ENCODE measurements around the gene ZC3H4. TPM values are rescaled to one million over a fixed set of nuclear protein-coding genes. Genes with fewer than 3 reads are reported as not detected.

Gene ZC3H4
- 10 to 100 TPM; 26.2 to 34.7 (median 30.2) TPM for total RNA-seq

DNA sequence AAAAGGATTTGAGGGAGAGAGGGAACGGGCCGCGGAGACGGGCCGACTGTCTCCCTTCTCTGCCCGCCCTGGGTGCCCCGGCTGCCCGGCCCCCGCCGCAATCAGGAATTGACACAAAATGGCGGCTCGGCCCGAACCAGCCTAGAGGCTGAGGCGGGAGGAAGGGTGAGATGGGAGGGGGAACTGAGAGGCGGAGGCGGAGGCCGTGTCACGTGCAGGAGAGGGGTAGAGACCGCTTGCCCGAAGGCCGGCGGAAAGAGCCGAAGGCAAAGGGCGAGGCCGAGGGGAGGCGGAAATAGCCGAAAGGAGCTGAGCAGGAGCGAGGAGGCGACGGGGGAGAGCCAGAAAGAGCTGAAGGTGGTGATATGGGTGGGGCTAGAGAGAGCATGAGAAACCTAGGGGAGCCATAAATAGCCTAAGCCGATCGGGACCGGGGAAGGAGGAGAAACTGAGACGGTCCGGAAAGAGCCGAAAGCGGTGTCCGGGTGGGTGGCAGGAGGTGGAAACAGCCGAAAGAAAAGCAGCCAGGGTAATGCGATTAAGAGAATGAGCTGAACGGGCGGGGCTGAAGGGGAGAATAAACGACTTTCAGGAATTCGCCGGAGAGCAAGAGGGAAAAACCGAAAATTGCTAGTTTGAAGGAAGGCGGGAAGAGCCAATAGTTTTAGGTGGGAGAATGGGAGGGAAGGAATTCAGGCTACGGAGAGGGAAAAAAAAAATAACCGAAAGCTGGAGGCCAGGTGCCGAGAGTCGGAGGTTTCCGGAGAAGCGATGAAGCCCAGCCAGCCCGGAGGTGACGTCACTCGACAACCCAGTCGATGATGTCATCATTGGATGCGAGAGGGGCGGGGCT, at the start of gene ZC3H4:
TSS of gene ZC3H4 (minus strand) at position 780 of the 853 bp plus-strand sequence. CDS start 1,192 bp downstream, outside the sequence.
- H3K27ac ChIP-seq (replicated peaks in 1 of 4): peak within 1 kb of the TSS; percentile 100
- no peaks in the 10 kb centered on the region for H3K36me3 ChIP-seq
- peak; percentile 100 for DNase-seq (ENCODE audit: extremely low spot score)
- H3K4me3 ChIP-seq: peak within 1 kb of the TSS; percentile 94 to 98 (median 96)
- H3K9me3 ChIP-seq: no peaks in the 10 kb centered on the region
- peaks cover 15 to 37% (median 32%) of the 10 kb centered on the region in 4 donors for H3K4me1 ChIP-seq
- WGBS: under 1% methylated on average over 59 of the region's 59 CpGs
- no peaks in the 10 kb centered on the region for H3K27me3 ChIP-seq
- TF ChIP-seq EP300 (IDR thresholded peaks at IDR 0.05): no peak
- peak; percentile 77 for TF ChIP-seq POLR2A (IDR thresholded peaks at IDR 0.05; ENCODE audit: low read depth)
- TF ChIP-seq POLR2AphosphoS5 (IDR thresholded peaks at IDR 0.05): peak; percentile 96 to 97
- intact Hi-C loops (cut with DNase I): no loop called here

DNA sequence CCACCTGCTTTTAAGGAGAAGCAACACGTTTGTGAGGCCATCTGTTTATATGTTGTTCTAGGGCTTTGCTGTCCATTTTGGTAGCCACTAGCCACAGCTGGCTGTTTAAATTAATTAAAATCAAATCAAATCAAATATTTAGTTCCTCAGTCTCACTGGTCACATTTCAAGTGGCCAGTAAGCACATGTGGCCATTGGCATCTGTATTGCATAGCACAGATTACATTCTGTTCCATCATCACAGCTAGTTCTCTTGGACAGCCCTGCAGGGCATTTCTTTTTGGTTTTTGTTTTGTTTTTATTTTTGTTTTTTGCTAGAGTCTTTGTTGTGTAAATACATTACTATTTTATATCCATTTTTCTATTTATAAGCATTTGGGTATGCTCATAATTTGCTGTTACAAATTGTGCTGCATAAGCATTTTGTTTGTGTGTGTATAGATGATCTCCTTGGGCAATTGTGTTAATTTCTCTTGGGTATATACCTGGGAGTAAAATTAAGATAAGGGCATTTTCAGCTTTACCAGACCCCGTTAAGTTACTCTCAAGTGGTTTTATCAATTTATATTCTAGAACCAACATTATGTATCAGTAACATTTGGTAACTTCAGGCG, 48.4 kb upstream of the ZC3H4 start:
- whole genome bisulfite sequencing: 57% methylated on average over 3 of the region's 3 CpGs
- intact Hi-C loops (cut with DNase I): no loop called here
- no peaks in the 10 kb centered on the region for H3K9me3 ChIP-seq
- TF ChIP-seq POLR2A (IDR thresholded peaks at IDR 0.05; ENCODE audit: low read depth) (no peak), POLR2AphosphoS5 (IDR thresholded peaks at IDR 0.05) (no peak), EP300 (IDR thresholded peaks at IDR 0.05) (no peak)
- TF ChIP-seq, protein P1, sequence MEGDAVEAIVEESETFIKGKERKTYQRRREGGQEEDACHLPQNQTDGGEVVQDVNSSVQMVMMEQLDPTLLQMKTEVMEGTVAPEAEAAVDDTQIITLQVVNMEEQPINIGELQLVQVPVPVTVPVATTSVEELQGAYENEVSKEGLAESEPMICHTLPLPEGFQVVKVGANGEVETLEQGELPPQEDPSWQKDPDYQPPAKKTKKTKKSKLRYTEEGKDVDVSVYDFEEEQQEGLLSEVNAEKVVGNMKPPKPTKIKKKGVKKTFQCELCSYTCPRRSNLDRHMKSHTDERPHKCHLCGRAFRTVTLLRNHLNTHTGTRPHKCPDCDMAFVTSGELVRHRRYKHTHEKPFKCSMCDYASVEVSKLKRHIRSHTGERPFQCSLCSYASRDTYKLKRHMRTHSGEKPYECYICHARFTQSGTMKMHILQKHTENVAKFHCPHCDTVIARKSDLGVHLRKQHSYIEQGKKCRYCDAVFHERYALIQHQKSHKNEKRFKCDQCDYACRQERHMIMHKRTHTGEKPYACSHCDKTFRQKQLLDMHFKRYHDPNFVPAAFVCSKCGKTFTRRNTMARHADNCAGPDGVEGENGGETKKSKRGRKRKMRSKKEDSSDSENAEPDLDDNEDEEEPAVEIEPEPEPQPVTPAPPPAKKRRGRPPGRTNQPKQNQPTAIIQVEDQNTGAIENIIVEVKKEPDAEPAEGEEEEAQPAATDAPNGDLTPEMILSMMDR (IDR thresholded peaks at IDR 0.05): no peak
- no peak for DNase-seq (ENCODE audit: extremely low spot score)
- H3K4me3 ChIP-seq: no peak overlapping the region
- H3K4me1 ChIP-seq: peaks cover 32 to 57% (median 46%) of the 10 kb centered on the region in 4 donors
- H3K27me3 ChIP-seq: no peaks in the 10 kb centered on the region
- H3K27ac ChIP-seq (replicated peaks in 1 of 4): peak overlapping the region; percentile 7 to 60 (median 34)
- peaks cover 0 to 25% (median 11%) of the 10 kb centered on the region in 4 donors for H3K36me3 ChIP-seq

DNA sequence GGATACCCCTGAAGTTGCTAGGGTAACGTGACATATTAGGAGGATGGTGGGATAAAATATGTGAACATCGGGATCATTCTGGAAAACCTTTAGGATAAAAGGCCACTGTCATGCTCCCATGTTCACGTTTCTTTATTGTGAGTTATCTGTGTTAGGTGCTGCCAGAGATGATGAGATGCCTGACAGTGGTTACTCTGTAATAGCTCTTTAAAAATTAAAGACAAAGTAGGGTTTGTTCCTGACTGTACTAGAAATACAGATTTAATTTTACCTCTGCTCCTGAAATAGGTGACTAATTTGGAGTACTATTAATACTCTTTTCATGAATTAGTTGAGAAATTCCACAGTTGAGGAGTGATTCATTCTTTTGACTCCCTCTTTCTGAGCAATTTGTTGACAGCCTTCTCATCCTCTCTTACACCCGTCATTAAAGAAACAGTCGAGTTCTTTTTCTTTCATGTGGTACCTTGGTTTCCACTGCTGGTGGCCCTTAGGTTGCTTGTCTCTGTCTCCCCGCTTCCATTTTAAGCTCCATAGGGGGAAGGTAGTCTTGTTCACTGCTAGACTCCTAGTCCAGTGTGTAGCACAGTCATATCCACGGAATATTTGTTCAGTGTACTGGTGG, 45.4 kb upstream of the ZC3H4 start:
- Histone ChIP-seq H3K27ac (replicated peaks in 1 of 4) (peak overlapping the region; percentile 81 to 90 (median 85)), H3K4me1 (peaks cover 45 to 87% (median 75%) of the 10 kb centered on the region in 4 donors)
- intact Hi-C loops (cut with DNase I): no loop called here

DNA sequence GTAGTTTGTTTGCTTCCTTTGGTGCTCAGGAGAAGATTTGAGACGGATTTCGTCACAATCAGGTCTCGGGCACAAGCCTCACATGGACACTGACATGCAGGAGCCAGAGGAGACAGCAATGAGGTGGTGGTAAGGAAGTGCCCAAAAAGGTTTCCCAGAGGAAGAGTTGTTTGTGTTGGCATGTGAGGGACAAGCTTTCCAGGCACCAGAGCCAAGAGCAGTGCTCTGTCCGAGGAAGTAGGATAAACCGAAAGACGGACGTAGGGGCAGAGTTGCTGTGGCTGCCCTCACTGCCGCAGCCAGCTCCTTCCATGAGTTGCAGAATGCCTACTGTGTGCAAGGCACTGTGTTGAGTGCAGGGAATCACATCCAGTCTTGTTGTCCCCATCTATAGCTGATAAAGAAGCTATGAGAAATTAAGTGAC, 44.8 kb upstream of the ZC3H4 start:
- intact Hi-C loops (cut with DNase I): no loop called here
- Histone ChIP-seq H3K36me3 (peaks cover 0 to 40% (median 21%) of the 10 kb centered on the region in 4 donors), H3K27me3 (no peaks in the 10 kb centered on the region), H3K9me3 (no peaks in the 10 kb centered on the region), H3K27ac (replicated peaks in 1 of 4) (peak overlapping the region; percentile 81 to 90 (median 85)), H3K4me3 (peak overlapping the region in 2 of 4 donors; percentile 7 to 24), H3K4me1 (peaks cover 45 to 93% (median 81%) of the 10 kb centered on the region in 4 donors)
- no peak for DNase-seq (ENCODE audit: extremely low spot score)
- TF ChIP-seq EP300 (IDR thresholded peaks at IDR 0.05) (no peak), POLR2AphosphoS5 (IDR thresholded peaks at IDR 0.05) (peak in 1 of 2 donors; percentile 32), POLR2A (IDR thresholded peaks at IDR 0.05; ENCODE audit: low read depth) (no peak)
- TF ChIP-seq, protein P1 (IDR thresholded peaks at IDR 0.05): no peak
- 40% methylated on average over 8 of the region's 8 CpGs for WGBS

More for the DNA sequence above, 45.4 kb upstream of the ZC3H4 start:
- Histone ChIP-seq H3K4me3 (peak overlapping the region in 1 of 4 donors; percentile 24), H3K27me3 (no peaks in the 10 kb centered on the region), H3K36me3 (peaks cover 0 to 33% (median 18%) of the 10 kb centered on the region in 4 donors), H3K9me3 (no peaks in the 10 kb centered on the region)
- 67% methylated on average over 7 of the region's 7 CpGs for WGBS
- TF ChIP-seq, protein P1 (IDR thresholded peaks at IDR 0.05): no peak
- TF ChIP-seq EP300 (IDR thresholded peaks at IDR 0.05) (no peak), POLR2A (IDR thresholded peaks at IDR 0.05; ENCODE audit: low read depth) (no peak), POLR2AphosphoS5 (IDR thresholded peaks at IDR 0.05) (no peak)
- DNase-seq (ENCODE audit: extremely low spot score): no peak
